NOMO-1 (cell line): ENCODE data around the gene VWA3A.
"Not testable (repeated sequence)": the region's sequence is repeated elsewhere in the genome, so short reads cannot be mapped to it uniquely, and the experiment has no call there.

Experiments
- DNase-seq, 2 experiments: peaks; one replicate each; lab custom pipeline; 2025; ENCODE audit not compliant: unreplicated experiment in 2 of 2; lab: John Stamatoyannopoulos, UW

Gene VWA3A, protein sequence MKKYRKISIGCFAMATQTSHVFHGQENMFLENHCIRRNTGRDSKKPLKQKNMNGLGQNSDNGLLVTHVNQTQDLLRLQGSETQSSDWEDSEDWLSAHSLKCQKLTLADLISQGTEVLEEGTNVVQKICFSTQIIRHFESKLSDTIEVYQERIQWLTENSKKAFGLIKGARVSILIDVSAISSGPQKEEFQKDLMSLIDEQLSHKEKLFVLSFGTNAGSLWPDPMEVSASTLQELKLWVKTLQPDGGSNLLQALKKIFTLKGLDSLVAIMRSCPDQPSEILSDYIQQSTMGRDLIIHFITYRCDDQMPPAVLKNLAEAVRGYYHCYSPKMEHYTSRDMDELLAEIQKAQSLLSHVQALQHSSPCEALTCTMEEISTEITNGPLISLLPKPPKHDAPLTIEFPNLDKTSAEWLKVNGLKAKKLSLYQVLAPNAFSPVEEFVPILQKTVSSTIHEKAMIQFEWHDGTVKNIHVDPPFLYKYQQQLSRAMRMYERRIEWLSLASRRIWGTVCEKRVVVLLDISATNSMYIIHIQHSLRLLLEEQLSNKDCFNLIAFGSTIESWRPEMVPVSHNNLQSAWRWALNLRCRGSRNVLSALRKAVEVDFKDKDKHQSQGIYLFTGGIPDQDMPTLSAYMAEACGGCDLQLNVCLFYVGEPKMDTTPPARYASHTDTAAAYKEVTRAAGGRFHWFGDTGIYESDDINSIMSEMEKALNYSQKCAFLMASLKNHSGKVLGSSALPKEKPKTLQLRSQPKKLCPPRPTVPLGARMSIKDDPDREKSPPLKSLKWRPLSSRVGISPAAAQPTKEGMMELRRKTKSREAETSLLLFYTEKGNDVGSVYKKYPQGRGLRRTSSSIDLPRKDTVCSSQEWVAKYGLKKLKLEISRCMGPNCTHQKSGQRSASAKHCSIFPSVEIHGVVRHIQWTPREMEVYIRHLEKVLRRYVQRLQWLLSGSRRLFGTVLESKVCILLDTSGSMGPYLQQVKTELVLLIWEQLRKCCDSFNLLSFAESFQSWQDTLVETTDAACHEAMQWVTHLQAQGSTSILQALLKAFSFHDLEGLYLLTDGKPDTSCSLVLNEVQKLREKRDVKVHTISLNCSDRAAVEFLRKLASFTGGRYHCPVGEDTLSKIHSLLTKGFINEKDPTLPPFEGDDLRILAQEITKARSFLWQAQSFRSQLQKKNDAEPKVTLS

DNA sequence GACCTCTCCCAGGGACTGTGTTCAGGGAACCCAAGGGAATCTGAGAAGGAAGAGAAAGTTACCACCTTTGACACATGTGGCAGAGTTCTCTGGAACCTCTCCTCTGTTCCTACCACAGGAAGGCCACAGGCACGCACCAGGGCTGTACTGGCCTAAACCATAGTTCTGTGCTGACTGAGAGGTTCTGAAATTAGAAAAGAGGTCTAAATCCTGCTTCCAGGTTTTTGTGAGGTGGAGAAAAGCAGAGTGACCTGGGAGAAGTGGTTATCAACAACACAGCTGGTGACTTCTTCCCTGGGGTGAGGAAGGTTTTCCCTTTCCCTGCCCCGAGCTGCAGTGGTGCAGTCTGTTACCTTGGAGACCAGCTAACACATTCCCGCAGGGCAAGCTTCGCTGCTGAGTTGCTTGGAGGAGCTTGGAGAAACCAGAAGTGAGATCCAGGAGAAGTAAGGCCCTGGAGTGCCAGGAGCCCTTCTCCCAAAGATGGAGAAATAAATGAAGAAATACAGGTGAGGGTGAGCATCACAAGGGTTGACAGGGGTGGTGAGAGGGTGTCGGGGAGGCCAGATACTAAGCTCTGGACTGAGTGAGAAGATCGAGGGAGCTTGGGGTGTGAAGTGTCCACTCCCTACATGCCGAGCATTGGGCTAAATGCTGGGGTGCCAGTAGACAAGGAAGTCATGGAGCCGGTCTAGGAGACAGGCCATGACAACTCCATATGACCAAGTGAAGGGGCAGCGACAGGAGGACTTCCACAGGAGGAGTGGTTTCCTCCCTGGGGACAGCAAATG lies at the start of gene VWA3A:
VWA3A (plus strand) TSS at position 399 of the 791 bp plus-strand sequence; CDS start at position 496, 97 bp downstream.
- no peak for DNase-seq

DNA sequence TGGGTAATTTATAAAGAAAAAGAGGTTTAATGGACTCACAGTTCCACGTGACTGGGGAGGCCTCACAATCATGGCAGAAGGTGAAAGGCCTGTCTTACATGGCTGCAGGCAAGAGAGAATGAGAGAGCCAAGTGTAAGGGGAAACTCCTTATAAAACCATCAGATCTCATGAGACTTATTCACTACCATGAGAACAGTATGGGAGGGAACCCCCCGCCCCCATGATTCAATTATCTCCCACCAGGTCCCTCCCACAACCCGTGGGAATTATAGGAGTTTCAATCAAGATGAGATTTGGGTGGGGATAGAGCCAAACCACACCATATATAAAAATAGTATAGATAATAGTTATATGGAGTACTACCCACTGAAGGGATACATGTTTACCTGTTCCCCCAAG lies 48.5 kb upstream of the VWA3A start:
- not testable (repeated sequence) for DNase-seq

DNA sequence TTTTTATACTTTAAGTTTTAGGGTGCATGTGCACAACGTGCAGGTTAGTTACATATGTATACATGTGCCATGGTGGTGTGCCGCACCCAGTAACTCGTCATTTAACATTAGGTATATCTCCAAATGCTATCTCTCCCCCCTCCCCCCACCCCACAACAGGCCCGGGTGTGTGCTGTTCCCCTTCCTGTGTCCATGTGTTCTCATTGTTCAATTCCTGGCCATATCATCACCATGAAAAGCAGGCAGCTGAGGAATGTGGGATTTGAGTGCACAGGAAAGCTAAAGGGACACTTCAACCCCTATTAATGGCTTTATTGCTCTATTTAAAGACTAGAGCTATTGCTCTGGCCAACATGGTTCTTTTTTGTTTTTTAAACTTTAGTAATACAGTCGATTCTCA lies 46.5 kb upstream of the VWA3A start:
- DNase-seq: not testable (repeated sequence)

DNA sequence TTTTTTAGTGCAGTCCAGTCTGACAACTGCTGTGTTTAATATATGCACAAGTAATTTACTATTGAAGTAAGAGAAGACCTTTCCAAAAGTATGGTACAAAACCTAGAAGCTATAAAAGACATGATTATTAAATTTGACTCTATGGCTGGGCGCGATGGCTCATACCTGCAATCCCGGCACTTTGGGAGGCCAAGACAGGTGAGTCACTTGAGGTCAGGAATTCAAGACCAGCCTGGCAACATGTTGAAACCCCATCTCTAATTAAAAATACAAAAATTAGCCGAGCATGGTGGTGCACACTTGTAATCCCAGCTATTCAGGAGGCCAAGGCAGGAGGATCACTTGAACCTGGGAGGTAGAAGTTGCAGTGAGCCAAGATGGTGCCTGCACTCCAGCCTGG lies 41.4 kb upstream of the VWA3A start:
- DNase-seq: no peak

DNA sequence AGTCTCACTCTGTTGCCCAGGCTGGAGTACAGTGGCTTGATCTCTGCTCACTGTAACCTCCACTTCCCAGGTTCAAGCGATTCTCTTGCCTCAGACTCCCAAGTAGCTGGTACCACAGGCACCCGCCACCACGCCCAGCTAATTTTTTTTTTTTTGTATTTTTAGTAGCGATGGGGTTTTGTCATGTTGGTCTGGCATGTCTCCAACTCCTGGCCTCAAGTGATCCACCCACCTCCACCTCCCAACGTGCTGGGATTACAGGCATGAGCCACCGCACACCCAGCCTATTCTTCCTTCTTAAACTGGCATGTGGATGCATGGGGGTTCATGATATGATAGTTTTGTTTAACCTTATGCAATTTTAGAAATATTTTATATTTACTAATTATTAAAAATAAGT lies 39.4 kb upstream of the VWA3A start:
- no peak for DNase-seq

DNA sequence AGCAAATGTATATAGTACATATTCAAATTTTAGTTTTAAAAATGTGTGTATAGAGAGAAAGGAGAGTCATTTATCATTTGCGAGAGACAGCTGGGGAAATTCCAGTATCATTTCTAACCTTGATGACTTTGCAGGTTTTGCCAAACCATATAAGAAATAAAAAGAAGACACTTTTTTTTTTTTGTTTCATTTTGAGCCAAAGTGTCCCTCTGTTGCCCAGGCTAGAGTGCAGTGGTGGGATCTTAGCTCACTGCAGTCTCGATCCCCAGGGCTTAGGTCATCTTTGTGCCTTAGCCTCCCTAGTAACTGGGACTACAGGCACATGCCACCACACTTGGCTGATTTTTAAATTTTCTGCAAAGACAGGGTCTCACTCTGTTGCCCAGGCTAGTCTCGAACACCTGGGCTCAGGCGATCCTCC lies 38.4 kb upstream of the VWA3A start:
- DNase-seq: no peak

DNA sequence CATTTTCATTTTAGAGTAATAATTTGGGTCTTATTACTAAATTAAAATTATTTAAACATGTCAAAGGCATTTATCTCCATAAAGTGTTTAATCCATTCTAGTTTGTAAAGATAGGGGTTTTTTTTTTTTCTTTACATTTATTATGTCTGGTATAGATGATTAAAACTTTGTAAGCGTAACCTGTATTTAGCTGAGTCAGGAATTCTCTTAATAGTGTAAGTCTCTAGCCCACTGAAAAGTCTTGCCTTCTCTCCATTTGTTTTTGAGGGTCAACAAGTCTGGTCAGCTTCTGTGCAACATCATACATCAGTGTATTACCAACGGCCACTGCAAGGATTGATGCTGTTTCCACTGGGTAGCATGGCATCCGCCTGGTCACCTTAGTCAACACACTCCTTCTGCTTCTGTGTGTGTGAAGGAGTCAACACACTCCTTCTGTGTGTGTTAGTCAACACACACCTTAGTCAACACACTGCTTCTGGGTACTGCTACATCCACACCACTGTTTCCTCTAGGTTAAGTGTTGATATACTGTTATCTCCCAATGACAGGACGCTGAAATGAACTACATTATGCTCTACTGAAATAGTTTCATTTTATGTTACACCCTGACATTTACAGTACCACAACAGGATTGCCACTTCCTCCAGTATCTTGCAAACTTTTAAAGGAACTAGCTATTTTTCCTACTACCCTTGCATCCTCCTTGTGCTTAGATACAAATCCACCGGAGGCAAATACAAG lies 37.3 kb upstream of the VWA3A start:
- DNase-seq: no peak

DNA sequence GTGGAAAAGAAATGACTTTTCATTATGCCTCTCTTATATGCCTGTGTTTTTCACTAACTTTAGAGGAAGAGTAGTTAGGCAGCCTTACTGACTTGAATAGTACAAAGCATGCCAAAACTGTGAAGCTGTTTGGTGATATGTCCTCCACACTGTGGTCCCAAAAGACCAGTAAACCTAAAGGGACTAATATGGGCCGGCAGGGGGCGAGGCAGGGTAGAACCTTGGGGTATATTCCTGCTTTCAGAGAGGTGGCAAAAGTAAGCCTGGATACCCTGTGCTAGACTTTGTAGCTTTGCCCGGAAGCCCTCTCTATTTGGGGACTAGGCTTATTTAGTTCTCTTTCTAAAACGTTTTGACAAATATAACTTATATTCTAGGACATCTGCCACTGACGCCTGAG lies 36.5 kb upstream of the VWA3A start:
- DNase-seq: no peak

DNA sequence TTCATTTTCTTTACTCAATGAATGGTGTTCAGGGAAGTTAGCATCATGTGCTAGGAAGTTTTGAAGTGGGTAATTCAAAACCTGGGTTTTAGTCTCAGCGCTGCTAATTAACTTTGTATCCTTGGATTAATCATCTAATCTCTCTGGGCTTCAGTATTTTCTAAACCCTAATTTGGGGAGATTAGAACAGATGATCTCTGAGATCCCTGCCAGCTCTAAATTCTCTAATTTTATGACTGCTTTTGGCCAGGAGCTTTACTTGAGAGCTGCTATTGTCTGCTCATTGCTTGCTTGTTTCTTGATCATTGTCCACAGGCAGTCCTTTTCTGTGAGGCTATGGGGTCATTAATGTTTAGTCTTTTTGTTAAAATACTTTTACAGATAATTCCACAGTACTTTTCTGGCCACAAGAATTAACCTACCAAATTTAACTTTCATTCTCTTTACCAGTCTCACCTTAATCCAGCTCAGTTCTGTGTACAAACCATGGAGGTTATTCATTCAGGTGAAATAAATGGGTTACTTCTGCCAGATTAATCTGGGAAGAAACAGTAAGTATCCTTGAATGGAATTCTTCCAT lies 28.4 kb upstream of the VWA3A start:
- no peak for DNase-seq

DNA sequence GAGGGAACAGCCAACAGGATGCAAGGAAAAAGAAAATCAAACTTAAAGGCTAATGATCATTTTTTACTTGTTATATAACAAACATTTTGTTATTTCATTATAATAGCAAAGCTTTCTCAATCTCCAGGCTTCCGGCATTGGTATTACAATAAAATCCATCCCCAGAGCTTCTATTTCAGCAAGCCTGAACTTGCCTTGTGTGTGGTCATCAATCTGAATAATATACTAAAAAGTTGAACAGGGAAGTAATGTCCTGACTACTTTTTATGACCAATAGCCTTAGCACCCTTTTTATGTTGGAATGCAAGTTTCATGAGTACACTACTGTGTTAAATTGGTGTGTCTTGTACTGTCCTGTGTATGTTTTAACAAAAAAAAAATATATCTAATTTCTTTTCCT lies 27.1 kb upstream of the VWA3A start:
- peak in 1 of 2 experiments; percentile 28 for DNase-seq

DNA sequence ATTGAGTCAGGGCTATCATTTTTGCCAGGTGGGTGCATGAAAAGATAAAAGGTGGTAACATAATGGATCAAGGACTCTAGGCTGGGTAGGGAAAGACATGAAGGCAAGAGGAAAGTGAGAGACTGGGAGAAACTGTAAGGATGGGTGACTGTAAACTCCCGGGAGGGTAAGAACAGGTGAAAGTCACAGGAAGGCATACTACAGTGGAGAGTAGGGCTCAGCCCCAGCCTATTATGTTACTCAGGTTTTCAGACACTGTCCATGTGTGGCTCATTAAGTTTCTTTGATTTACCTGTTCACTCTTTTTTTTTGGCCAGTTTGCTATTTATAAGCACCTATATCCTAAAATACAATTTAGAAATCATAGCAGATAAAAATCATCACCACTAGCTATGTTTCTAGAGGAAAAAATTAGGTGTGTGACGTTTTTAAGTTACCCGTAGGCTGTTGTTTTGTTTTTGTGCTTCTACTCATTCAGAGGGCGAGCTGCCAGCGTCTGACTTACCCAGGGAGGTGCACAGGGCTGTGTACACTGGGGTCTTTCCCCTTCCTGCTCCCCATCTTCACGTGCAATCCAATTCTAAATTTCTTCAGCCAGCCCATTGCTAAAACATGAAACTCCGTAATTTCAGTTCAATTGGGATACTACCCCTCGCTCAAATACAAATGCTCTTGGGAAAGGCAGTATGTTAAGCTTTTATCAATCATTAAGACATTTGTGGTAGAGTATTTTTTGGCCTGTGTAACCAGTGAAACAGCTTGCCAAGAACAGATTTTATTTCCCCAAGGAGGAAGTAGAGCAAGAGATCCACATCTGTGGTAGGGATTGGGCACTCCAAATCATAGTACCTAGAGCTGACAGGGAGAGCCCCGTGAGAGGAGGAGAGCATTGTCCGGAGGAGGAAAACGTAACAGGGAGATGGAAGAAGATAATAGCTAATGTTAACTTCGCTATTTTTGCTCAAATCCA lies 21.7 kb upstream of the VWA3A start:
- no peak for DNase-seq

DNA sequence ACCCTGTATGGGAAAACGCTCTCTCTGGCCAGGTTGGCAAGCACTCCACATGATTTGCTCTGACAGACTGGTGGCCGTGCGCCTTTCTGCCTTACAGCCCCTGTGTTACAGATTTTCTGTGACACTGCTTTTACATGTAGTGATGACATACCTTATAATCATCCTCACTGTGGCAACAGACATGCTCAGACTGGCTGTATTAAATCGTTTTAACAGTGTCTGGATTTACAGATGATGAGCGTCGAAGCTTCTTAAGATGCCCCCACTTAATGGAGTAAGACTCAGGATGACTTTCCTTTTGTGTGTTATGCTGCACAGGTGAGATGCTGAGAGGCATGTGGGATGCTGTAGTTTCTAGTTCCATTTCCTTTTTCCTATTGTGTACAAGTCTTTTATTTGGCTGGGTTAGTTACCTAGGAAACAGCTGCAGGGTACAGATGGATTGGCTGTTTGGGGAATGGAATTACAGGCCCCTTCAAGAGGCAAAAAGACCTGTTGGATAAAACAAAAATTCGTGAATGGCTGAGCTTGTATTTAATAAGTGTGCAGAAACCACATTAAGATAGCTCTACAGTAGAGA lies 20.9 kb upstream of the VWA3A start:
- no peak for DNase-seq

DNA sequence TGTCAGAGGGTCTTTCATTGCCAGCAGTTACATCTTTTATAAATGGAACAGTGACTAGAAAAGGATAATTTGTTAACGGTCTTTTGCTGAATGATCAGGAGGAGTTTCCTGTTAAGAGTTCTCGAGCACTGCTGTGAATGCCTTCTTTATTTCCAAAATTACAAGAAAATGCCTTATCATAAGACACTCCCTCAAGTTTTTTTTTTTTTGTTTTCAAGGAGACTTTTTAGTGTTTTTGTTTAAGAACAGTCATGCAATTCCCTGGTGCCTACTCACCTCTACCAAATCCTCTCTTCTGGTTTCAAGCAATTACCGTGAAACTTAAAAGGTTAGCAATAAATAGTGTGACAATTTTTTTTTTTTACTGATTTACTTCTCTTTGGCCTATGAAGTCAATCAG lies 19.0 kb upstream of the VWA3A start:
- no peak for DNase-seq

DNA sequence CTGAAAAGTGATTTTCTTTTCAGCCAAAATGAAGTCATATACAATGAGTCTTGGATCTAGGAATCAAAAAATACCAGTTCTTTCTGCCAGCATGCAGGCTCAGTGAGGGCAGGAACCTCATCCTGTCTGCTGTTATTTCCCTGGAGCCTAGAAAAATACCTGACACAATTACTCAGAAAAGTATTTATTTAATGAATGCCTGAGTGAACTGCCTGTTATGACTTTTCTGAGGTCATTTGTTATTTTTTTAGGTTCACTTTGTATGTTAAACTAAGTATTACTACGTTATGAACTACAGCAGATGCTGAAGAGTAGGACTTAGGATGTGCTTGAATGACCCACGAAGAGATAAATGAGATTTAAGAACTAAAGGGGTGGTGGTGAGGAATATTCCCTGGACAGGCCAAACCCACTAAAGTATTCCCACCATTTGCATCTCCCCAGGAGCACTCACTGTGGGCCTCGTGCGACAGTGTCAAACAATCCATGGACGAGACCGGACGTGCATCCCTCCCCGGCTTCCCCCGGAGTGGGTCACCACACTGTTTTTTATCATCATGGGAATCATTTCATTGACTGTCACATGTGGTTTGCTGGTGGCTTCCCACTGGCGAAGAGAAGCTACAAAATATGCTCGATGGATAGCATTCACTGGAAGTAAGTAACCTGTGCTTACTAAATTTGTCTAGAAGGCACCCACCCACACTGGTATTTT lies 17.1 kb upstream of the VWA3A start:
- no peak for DNase-seq

DNA sequence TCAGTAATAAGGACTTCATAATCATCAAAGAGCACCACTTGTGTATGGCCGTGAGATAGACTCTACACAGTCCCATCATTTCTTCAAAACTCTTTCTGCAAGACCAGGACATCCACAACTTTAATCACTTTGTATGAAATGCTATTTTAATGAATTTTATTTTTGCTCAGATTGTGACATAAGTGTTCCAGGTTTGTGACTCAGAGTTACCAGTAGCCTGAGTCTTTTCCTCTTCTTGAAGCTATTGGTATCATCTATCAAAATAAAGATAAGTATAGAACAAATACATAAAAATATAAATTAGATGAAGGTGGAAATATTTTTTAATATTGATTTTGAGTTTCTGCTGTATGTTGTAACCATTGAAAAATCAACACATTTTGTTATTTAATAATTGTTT lies 16.6 kb upstream of the VWA3A start:
- DNase-seq: no peak

DNA sequence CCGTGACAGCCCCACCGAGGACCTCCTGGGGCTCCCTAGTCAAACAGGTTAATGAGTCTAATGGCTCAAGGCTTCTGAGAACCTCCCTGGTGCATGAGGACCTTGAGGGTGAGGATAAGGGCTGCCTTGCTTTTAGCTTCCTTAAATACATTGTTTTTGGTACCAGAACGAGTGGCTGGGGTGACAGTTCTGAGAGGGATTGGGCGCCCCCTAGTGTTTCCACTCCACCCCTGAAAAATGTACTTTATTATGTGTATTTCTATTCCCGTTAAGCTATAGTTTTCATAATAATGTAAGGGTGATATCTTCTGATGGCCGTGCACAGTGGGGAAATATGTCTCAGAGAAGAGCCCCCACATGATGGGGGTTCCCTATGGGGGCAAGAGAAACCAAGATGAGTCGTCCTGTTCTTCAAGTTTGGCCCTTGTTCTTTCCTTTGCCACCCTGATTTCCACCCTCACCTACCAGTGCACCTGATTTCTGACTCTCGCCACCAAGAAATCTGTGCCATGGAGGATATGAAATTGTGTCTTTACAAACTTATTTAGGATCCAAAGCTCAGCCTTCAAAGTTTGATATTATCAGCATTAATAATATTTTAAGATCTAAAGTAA lies 14.5 kb upstream of the VWA3A start:
- peak; percentile 37 to 63 for DNase-seq

DNA sequence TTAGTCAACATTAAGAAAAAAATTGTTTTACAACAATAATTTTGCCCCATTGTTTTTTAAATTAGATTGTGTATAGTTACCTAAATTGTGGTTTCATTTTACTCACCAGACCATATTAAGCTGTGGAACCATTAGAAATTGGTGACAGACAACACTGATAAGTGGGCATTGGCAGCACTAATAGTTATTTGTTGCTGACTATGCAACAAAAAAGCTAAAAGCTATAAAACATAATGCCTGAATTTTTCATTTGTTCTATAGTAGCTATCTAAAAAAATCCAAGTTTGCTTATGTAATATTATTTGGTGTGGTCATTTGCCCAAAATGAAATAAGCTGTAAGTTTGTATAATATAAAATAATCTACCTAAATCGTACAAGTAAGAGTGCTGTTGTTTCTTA lies 13.7 kb upstream of the VWA3A start:
- DNase-seq: no peak
